ENCODE results near the gene RAI2.

Gene RAI2

GRCh38 chrX:17833954-17834353, 27.1 kb downstream of the RAI2 start:
- DNase-seq (ENCODE audit: low read depth): no peak
- TF ChIP-seq CTCF (conservative IDR thresholded peaks at IDR 0.05; ENCODE audit: control insufficient read depth, insufficient read depth, low read depth, low read length): no peak
- H3K4me3 ChIP-seq (ENCODE audit: control insufficient read depth, low read depth, low read length): no peak overlapping the region

- no peak overlapping the region for H3K4me3 ChIP-seq (ENCODE audit: control insufficient read depth, low read depth, low read length)
- TF ChIP-seq CTCF (conservative IDR thresholded peaks at IDR 0.05; ENCODE audit: control insufficient read depth, insufficient read depth, low read depth, low read length): no peak
- DNase-seq (ENCODE audit: low read depth): no peak
Measured at GRCh38 chrX:17831255-17831654, 29.8 kb downstream of the RAI2 start.

- no peak for TF ChIP-seq CTCF (conservative IDR thresholded peaks at IDR 0.05; ENCODE audit: control insufficient read depth, insufficient read depth, low read depth, low read length)
- DNase-seq (ENCODE audit: low read depth): no peak
- no peak overlapping the region for H3K4me3 ChIP-seq (ENCODE audit: control insufficient read depth, low read depth, low read length)
Measured at GRCh38 chrX:17830211-17830610, 30.9 kb downstream of the RAI2 start.

GRCh38 chrX:17829566-17829965, 31.5 kb downstream of the RAI2 start:
- no peak for DNase-seq (ENCODE audit: low read depth)
- TF ChIP-seq CTCF (conservative IDR thresholded peaks at IDR 0.05; ENCODE audit: control insufficient read depth, insufficient read depth, low read depth, low read length): no peak
- H3K4me3 ChIP-seq (ENCODE audit: control insufficient read depth, low read depth, low read length): no peak overlapping the region

- TF ChIP-seq CTCF (conservative IDR thresholded peaks at IDR 0.05; ENCODE audit: control insufficient read depth, insufficient read depth, low read depth, low read length): no peak
- no peak for DNase-seq (ENCODE audit: low read depth)
- no peak overlapping the region for H3K4me3 ChIP-seq (ENCODE audit: control insufficient read depth, low read depth, low read length)
Measured at GRCh38 chrX:17828171-17828570, 32.9 kb downstream of the RAI2 start.

GRCh38 chrX:17826609-17827496, 34.2 kb downstream of the RAI2 start:
- peak; percentile 79 for DNase-seq (ENCODE audit: low read depth)
- H3K4me3 ChIP-seq (ENCODE audit: control insufficient read depth, low read depth, low read length): no peak overlapping the region
- TF ChIP-seq CTCF (conservative IDR thresholded peaks at IDR 0.05; ENCODE audit: control insufficient read depth, insufficient read depth, low read depth, low read length): no peak

Measured in fibroblast of mammary gland (primary cell).